HEK293 (cell line): ENCODE data around the gene TRABD2A.

Source experiments
- BCL11B ChIP-seq: fragments of 450-650 bp; formaldehyde crosslinking; IDR thresholded peaks from 2 replicates; pipeline ENCODE4 v1.5.1; 2016; ENCODE audit warnings: low read depth, missing biosample characterization, missing genetic modification characterization
- EGR2 ChIP-seq: fragments of 450-650 bp; formaldehyde crosslinking; IDR thresholded peaks from 2 replicates; pipeline ENCODE4 v1.5.1; 2016; ENCODE audit warnings: low read depth, missing biosample characterization, missing genetic modification characterization
- GLIS2 ChIP-seq: fragments of 450-650 bp; formaldehyde crosslinking; IDR thresholded peaks from 2 replicates; pipeline ENCODE4 v1.5.1; 2016; ENCODE audit warnings: missing biosample characterization, missing genetic modification characterization
- KLF1 ChIP-seq: fragments of 450-650 bp; formaldehyde crosslinking; IDR thresholded peaks from 2 replicates; pipeline ENCODE4 v1.5.1; 2016; ENCODE audit warnings: missing biosample characterization, missing genetic modification characterization
- KLF8 ChIP-seq: fragments of 450-650 bp; formaldehyde crosslinking; IDR thresholded peaks from 2 replicates; pipeline ENCODE4 v1.5.1; 2016; ENCODE audit warnings: missing biosample characterization, missing genetic modification characterization
- KLF9 ChIP-seq: fragments of 450-650 bp; formaldehyde crosslinking; IDR thresholded peaks from 2 replicates; pipeline ENCODE4 v1.5.1; 2016; ENCODE audit warnings: missing biosample characterization, missing genetic modification characterization, low read depth
- SCRT1 ChIP-seq: fragments of 450-650 bp; formaldehyde crosslinking; IDR thresholded peaks from 2 replicates; pipeline ENCODE4 v1.5.1; 2016; ENCODE audit warnings: missing biosample characterization, missing genetic modification characterization, borderline replicate concordance
- TCF7L2 ChIP-seq: IDR thresholded peaks from 2 replicates; pipeline ENCODE4 v1.6.1; 2011; ENCODE audit warnings: low read depth, mild to moderate bottlenecking, inconsistent platforms, low read length, moderate library complexity, borderline replicate concordance
- ZNF114 ChIP-seq: fragments of 450-650 bp; formaldehyde crosslinking; IDR thresholded peaks from 2 replicates; pipeline ENCODE4 v1.5.0; 2017; ENCODE audit warnings: missing biosample characterization, missing genetic modification characterization
- ZNF202 ChIP-seq: fragments of 450-650 bp; formaldehyde crosslinking; IDR thresholded peaks from 2 replicates; pipeline ENCODE4 v1.5.1; 2016; ENCODE audit warnings: missing biosample characterization, missing genetic modification characterization, borderline replicate concordance
- ZNF248 ChIP-seq: fragments of 450-650 bp; formaldehyde crosslinking; IDR thresholded peaks from 2 replicates; pipeline ENCODE4 v1.5.1; 2017; ENCODE audit warnings: missing biosample characterization, missing genetic modification characterization
- ZNF426 ChIP-seq: fragments of 450-650 bp; formaldehyde crosslinking; IDR thresholded peaks from 2 replicates; pipeline ENCODE4 v1.5.1; 2017; ENCODE audit warnings: missing biosample characterization, missing genetic modification characterization, mild to moderate bottlenecking, inconsistent platforms, moderate library complexity
- ZNF623 ChIP-seq: fragments of 450-650 bp; formaldehyde crosslinking; IDR thresholded peaks from 2 replicates; pipeline ENCODE4 v1.5.1; 2016; ENCODE audit warnings: missing biosample characterization, missing genetic modification characterization
- ZNF626 ChIP-seq: fragments of 450-650 bp; sonication (Bioruptor Pico); formaldehyde crosslinking; IDR thresholded peaks from 2 replicates; pipeline ENCODE4 v1.5.1; 2018; ENCODE audit warnings: missing biosample characterization, missing genetic modification characterization, inconsistent platforms
- ZNF658 ChIP-seq: fragments of 450-650 bp; formaldehyde crosslinking; IDR thresholded peaks from 2 replicates; pipeline ENCODE4; 2016; ENCODE audit warnings: missing biosample characterization, missing genetic modification characterization
- ZSCAN16 ChIP-seq: fragments of 450-650 bp; formaldehyde crosslinking; IDR thresholded peaks from 2 replicates; pipeline ENCODE4 v1.5.1; 2016; ENCODE audit warnings: missing biosample characterization, missing genetic modification characterization
- TF ChIP-seq, protein P1 (sequence below): fragments of 450-650 bp; formaldehyde crosslinking; IDR thresholded peaks from 2 replicates; pipeline ENCODE4 v1.5.0; 2017; ENCODE audit warnings: missing biosample characterization, missing genetic modification characterization, borderline replicate concordance
- TF ChIP-seq, protein P2 (sequence below): fragments of 450-650 bp; formaldehyde crosslinking; IDR thresholded peaks from 2 replicates; pipeline ENCODE4 v1.5.1; 2016; ENCODE audit warnings: missing biosample characterization, missing genetic modification characterization, borderline replicate concordance
- TF ChIP-seq, protein P3 (sequence below): fragments of 450-650 bp; IDR thresholded peaks from 2 replicates; pipeline ENCODE4 v1.5.1; 2018; ENCODE audit warnings: missing biosample characterization, missing genetic modification characterization
- TF ChIP-seq, protein P4 (sequence below): fragments of 450-650 bp; formaldehyde crosslinking; IDR thresholded peaks from 2 replicates; pipeline ENCODE4 v1.5.1; 2016; ENCODE audit warnings: missing biosample characterization, missing genetic modification characterization
- TF ChIP-seq, protein P5 (sequence below): fragments of 450-650 bp; formaldehyde crosslinking; IDR thresholded peaks from 2 replicates; pipeline ENCODE4 v1.5.1; 2016; ENCODE audit warnings: missing biosample characterization, missing genetic modification characterization, borderline replicate concordance
- TF ChIP-seq, protein P6 (sequence below): fragments of 450-650 bp; formaldehyde crosslinking; IDR thresholded peaks from 2 replicates; pipeline ENCODE4 v1.5.1; 2017; ENCODE audit warnings: missing biosample characterization, missing genetic modification characterization

TRABD2A gene

DNA sequence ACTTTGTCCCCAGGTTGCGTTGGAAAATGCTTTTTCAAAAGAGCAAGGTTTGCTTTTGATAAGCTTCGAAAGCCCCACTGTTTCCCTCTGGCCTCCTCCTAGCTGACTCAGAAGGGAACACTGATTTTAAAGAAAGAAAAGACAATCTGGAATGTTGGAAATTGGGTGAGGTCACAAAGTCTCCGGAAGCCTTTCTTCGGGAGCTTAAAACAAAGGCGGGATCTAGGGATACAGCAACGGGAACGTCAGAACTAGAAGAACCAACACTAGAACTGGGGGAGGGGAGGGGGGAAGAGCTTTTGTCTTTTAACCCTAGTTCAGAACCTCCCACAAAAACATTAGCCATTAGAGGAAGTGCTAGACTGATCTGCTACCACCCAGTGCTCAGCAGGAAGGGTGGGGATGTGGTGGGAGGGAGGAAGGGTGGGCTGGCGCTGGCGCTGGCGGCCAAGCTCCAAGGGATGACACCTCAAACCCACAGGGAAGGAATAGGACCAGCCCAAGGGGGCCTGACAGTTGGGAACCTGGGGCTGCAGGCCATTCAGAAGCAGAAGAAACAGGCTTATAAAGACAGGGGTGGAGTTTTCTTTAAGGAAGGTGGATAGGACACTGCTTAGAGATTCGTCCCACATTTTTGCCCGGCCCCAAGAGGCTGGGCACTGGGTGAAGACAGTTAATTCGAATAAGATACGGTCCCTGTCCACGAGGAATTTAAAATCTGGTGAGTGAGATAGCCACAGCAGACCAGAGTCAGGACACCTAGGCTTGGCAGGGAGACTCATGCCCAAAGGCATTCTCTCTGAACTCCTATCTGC, 26.2 kb upstream of the TRABD2A start (continued):
- TF ChIP-seq, protein P1, sequence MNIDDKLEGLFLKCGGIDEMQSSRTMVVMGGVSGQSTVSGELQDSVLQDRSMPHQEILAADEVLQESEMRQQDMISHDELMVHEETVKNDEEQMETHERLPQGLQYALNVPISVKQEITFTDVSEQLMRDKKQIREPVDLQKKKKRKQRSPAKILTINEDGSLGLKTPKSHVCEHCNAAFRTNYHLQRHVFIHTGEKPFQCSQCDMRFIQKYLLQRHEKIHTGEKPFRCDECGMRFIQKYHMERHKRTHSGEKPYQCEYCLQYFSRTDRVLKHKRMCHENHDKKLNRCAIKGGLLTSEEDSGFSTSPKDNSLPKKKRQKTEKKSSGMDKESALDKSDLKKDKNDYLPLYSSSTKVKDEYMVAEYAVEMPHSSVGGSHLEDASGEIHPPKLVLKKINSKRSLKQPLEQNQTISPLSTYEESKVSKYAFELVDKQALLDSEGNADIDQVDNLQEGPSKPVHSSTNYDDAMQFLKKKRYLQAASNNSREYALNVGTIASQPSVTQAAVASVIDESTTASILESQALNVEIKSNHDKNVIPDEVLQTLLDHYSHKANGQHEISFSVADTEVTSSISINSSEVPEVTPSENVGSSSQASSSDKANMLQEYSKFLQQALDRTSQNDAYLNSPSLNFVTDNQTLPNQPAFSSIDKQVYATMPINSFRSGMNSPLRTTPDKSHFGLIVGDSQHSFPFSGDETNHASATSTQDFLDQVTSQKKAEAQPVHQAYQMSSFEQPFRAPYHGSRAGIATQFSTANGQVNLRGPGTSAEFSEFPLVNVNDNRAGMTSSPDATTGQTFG (tag by site-specific recombination), result no peak
- TF ChIP-seq ZNF202, result no peak
- no peak for TF ChIP-seq TCF7L2
- TF ChIP-seq GLIS2 (tag by site-specific recombination), result no peak
- TF ChIP-seq, protein P2, sequence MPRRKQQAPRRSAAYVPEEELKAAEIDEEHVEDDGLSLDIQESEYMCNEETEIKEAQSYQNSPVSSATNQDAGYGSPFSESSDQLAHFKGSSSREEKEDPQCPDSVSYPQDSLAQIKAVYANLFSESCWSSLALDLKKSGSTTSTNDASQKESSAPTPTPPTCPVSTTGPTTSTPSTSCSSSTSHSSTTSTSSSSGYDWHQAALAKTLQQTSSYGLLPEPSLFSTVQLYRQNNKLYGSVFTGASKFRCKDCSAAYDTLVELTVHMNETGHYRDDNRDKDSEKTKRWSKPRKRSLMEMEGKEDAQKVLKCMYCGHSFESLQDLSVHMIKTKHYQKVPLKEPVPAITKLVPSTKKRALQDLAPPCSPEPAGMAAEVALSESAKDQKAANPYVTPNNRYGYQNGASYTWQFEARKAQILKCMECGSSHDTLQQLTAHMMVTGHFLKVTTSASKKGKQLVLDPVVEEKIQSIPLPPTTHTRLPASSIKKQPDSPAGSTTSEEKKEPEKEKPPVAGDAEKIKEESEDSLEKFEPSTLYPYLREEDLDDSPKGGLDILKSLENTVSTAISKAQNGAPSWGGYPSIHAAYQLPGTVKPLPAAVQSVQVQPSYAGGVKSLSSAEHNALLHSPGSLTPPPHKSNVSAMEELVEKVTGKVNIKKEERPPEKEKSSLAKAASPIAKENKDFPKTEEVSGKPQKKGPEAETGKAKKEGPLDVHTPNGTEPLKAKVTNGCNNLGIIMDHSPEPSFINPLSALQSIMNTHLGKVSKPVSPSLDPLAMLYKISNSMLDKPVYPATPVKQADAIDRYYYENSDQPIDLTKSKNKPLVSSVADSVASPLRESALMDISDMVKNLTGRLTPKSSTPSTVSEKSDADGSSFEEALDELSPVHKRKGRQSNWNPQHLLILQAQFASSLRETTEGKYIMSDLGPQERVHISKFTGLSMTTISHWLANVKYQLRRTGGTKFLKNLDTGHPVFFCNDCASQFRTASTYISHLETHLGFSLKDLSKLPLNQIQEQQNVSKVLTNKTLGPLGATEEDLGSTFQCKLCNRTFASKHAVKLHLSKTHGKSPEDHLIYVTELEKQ, result no peak
- no peak for TF ChIP-seq ZNF623
- peak; percentile 40; the same call in 1 of the 2 replicates for TF ChIP-seq EGR2 (tag by site-specific recombination)
- TF ChIP-seq ZNF114 (tag by site-specific recombination), result no peak
- TF ChIP-seq KLF8 (tag by site-specific recombination), result no peak
- TF ChIP-seq ZNF658 (tag by site-specific recombination), result no peak
- TF ChIP-seq, protein P3, sequence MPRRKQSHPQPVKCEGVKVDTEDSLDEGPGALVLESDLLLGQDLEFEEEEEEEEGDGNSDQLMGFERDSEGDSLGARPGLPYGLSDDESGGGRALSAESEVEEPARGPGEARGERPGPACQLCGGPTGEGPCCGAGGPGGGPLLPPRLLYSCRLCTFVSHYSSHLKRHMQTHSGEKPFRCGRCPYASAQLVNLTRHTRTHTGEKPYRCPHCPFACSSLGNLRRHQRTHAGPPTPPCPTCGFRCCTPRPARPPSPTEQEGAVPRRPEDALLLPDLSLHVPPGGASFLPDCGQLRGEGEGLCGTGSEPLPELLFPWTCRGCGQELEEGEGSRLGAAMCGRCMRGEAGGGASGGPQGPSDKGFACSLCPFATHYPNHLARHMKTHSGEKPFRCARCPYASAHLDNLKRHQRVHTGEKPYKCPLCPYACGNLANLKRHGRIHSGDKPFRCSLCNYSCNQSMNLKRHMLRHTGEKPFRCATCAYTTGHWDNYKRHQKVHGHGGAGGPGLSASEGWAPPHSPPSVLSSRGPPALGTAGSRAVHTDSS (tag by site-specific recombination), result no peak
- TF ChIP-seq, protein P4, sequence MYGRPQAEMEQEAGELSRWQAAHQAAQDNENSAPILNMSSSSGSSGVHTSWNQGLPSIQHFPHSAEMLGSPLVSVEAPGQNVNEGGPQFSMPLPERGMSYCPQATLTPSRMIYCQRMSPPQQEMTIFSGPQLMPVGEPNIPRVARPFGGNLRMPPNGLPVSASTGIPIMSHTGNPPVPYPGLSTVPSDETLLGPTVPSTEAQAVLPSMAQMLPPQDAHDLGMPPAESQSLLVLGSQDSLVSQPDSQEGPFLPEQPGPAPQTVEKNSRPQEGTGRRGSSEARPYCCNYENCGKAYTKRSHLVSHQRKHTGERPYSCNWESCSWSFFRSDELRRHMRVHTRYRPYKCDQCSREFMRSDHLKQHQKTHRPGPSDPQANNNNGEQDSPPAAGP (tag by site-specific recombination), result 0 out of 2 replicates have a peak, but pooled peaks have one; percentile 20
- TF ChIP-seq, protein P5, sequence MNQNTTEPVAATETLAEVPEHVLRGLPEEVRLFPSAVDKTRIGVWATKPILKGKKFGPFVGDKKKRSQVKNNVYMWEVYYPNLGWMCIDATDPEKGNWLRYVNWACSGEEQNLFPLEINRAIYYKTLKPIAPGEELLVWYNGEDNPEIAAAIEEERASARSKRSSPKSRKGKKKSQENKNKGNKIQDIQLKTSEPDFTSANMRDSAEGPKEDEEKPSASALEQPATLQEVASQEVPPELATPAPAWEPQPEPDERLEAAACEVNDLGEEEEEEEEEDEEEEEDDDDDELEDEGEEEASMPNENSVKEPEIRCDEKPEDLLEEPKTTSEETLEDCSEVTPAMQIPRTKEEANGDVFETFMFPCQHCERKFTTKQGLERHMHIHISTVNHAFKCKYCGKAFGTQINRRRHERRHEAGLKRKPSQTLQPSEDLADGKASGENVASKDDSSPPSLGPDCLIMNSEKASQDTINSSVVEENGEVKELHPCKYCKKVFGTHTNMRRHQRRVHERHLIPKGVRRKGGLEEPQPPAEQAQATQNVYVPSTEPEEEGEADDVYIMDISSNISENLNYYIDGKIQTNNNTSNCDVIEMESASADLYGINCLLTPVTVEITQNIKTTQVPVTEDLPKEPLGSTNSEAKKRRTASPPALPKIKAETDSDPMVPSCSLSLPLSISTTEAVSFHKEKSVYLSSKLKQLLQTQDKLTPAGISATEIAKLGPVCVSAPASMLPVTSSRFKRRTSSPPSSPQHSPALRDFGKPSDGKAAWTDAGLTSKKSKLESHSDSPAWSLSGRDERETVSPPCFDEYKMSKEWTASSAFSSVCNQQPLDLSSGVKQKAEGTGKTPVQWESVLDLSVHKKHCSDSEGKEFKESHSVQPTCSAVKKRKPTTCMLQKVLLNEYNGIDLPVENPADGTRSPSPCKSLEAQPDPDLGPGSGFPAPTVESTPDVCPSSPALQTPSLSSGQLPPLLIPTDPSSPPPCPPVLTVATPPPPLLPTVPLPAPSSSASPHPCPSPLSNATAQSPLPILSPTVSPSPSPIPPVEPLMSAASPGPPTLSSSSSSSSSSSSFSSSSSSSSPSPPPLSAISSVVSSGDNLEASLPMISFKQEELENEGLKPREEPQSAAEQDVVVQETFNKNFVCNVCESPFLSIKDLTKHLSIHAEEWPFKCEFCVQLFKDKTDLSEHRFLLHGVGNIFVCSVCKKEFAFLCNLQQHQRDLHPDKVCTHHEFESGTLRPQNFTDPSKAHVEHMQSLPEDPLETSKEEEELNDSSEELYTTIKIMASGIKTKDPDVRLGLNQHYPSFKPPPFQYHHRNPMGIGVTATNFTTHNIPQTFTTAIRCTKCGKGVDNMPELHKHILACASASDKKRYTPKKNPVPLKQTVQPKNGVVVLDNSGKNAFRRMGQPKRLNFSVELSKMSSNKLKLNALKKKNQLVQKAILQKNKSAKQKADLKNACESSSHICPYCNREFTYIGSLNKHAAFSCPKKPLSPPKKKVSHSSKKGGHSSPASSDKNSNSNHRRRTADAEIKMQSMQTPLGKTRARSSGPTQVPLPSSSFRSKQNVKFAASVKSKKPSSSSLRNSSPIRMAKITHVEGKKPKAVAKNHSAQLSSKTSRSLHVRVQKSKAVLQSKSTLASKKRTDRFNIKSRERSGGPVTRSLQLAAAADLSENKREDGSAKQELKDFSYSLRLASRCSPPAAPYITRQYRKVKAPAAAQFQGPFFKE (tag by site-specific recombination), result no peak
- no peak for TF ChIP-seq ZNF426
- no peak for TF ChIP-seq BCL11B
- peak; percentile 55; the same call in 1 of the 2 replicates for TF ChIP-seq KLF1
- TF ChIP-seq, protein P6, sequence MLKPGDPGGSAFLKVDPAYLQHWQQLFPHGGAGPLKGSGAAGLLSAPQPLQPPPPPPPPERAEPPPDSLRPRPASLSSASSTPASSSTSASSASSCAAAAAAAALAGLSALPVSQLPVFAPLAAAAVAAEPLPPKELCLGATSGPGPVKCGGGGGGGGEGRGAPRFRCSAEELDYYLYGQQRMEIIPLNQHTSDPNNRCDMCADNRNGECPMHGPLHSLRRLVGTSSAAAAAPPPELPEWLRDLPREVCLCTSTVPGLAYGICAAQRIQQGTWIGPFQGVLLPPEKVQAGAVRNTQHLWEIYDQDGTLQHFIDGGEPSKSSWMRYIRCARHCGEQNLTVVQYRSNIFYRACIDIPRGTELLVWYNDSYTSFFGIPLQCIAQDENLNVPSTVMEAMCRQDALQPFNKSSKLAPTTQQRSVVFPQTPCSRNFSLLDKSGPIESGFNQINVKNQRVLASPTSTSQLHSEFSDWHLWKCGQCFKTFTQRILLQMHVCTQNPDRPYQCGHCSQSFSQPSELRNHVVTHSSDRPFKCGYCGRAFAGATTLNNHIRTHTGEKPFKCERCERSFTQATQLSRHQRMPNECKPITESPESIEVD, result no peak
- no peak for TF ChIP-seq ZNF626 (tag by site-specific recombination)
- TF ChIP-seq KLF9 (tag by site-specific recombination), result no peak
- TF ChIP-seq SCRT1 (tag by site-specific recombination), result no peak
- TF ChIP-seq ZNF248 (tag by site-specific recombination), result no peak
- no peak for TF ChIP-seq ZSCAN16
